Embryonic facial prominence (tissue), 1 donor: ENCODE results near the gene ENPEP.
A peak's percentile ranks its signal among the peaks of the same experiment; 100 is the strongest.
"Not testable (repeated sequence)": the region's sequence is repeated elsewhere in the genome, so short reads cannot be mapped to it uniquely, and the experiment has no call there.

ENCODE experiments used
- DNase-seq: peaks from one replicate; pipeline ENCODE4 v3.0.0-alpha.2; 2016; ENCODE audit errors: extremely low spot score

The ENPEP gene

DNA sequence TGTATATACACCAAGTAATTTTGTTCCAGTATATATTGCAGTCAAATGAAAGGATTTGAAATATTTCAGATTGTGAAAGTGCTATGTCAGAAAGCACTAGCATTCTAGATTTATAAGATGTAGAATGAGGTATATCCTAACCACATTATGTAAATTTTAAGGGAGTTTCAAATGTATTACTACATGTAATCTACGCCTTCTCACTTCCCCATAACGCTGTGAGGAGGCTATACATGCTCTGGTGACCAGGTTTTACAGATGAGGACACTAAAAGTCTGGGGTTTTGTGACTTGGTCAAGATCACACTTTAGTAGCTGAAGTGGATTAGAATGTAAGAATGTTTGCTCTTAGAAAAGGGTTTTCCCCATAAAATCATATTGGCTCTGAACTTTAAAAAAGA, 8.1 kb downstream of the ENPEP start:
- DNase-seq: no peak

DNA sequence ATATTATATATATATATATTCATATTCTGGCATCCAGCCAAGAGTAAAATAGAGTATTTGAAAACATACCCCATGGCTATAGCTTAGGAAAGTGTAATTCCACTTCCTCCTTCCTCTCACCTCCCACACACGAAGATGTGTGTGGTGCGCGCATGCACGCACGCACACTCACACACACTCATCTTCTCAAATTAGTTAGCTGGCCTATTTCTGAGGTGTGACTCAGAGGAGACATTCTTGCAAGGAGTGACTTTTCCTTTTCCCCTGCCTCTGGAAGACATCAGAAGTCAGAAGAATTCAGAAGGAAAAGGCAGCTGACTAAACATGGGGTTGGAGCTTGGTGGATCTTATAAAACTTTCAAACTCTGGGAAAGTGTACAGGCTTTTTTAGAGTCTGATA, 8.8 kb downstream of the ENPEP start:
- no peak for DNase-seq

DNA sequence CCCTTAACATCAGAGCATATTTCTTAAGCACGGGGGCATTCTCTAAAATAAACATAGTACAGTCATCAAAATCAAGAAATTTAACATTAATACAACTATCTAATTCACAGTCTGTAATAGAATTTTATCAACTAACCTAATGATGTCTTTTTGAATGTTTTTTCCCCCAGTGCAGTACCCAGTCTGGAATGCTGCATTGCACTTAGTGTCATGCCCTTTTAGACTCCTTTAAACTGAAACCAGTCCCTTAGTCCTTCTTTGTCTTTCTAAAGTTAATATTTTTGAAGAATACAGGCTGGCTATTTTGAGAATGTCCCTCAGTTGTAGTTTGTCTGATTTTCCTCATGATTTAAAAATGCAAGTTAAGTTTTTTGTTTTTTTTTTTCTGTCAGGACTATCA, 9.5 kb downstream of the ENPEP start:
- DNase-seq: no peak

DNA sequence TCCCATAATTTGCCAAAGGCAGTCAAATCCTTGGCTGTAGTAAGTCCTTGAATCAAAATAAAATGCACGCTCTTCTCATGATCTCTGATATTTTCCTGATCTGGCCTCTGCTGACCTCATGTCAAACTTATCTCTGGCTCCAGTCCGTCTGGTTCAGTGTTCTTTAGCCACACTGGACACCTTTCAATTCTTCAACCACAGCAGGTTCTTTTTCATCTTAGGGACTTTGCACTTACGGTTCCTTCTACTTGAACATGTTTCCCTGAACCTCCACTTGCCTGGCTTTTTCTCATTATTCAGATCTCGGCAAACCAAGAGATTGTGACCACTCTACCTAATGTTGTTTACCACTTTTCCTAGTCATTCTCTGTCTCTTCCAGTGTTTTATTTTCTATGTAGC, 10.3 kb downstream of the ENPEP start:
- DNase-seq: no peak

DNA sequence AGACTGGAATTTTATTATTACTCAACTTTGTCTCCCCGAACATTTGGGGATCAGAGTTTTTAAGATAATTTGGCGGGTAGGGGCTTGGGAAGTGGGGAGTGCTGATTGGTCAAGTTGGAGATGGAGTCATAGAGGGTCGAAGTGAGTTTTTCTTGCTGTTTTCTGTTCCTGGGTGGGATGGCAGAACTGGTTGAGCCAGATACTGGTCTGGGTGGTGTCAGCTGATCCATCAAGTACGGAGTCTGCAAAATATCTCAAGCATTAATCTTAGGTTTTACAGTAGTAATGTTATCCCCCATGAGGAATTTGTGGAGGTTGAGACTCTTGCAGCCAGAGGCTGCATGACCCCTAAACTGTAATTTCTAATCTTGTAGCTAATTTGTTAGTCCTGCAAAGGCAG, 10.9 kb downstream of the ENPEP start:
- DNase-seq: not testable (repeated sequence)

DNA sequence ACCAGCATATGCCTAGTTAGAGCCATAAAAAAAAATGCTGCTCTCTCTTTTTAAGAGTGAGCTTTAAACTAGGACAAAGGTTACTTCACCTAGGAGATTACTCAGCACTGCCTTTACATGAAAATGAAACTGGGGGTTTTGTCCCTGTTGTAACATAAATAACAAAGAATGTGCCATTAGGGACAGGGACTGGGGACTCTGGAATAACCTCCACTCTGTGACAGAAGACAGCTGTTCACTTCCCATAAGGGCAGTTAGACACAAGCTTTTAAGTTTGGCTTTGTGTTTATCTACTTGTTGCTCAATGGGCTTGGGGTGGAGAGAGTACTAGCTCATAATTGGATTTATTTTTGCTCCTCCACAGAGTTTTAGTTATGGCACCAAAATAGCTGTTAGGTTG, 11.9 kb downstream of the ENPEP start:
- no peak for DNase-seq

DNA sequence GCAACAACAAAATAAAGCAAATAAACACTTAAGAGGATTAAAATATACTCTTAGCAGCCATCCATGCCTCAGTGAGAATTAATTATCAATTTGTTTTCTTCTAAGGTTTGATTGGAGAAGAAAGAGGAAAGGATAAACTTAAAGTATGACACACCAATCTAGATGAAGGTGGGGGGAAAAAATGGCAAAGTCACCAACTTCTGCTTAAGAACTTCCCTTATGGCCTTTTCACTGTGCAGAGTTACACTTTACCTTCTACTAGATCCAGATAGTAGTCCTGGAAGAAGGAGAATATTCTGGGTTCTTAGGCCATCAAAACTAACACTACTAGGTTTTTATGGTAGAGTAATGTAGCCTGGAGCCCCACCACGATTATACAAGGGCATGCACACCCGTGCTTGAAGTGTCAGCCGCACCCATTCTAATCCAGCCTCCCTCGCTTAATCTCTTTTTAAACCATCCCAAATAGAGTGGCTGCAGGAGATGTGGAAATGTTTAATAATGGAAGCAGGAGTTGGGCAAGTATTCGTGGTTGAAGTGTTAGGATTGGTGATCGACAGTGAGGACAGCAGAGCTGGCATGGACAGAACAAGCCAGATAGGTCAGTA, 14.1 kb downstream of the ENPEP start:
- no peak for DNase-seq

DNA sequence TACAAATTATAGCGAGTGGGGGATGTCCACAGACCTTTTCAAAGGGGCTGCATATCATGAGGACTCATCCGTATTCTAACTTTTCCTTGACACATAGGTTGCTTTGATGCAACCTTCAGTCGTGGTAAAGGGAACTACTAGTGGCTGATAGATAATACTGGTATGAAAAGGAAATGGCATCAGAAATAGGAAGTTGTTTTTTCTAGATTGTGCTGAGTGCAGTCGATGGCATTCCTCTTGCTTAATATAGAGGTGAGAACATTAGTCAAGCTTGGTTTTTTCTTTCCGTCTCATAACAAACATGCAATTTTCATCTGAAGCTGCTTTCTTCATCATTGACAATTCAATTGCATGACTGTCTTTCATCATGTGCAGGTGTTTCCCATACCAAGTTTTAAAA, 16.6 kb downstream of the ENPEP start:
- no peak for DNase-seq

DNA sequence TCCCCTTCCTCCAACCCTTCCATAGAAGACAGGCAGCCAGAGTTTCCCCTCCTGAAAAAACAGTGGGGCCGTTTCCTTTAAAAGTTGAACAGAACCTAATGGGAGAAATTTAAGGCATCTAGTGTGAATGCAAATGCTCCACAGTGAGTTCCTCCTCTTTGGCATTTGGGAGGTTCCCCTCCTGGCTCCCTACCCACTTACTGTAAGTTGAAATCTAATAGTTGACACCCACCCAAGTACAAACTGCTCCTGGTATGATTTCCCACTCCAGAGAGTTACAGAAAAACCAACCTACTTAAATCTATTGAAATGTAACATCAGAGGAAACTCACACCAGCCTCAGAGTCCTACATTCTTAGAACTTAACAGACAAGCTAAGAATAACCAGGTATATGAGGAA, 17.6 kb downstream of the ENPEP start:
- DNase-seq: no peak

DNA sequence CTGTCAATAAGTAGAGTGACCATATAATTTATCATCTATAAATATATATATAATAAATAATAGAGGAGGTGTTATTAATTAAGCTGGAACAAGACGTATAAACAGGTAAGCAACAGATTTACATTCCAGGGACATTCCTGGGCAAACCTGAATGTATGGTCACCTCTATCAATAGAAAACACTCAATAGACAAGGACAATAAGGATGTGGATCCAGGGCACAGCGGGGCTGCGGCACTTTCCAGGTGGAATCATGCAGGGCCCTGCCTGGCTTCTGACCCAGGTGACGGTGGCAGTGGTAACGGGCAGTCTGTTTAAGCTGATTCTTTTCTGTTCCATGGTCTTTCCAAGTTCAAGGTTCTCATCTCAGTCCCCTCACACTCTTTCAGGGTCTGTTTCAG, 22.5 kb downstream of the ENPEP start:
- DNase-seq: no peak

DNA sequence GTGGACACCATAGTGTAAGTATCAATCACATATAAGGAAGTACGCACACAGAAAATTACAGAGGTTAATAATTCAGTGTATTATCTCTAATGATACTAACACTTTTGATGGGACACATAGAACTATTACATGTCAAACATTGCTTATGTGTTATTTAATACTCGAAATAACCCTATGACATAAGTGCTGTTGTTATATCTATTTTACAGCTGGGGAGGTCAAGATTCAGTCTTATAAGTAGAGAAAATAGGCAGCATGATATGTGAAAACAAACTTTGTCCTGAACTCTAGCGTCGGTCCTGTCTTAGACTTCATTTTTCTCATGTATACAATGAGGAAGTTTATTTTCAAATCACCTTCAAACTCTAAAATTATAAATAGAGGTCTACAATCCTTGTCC, 23.2 kb downstream of the ENPEP start:
- no peak for DNase-seq

DNA sequence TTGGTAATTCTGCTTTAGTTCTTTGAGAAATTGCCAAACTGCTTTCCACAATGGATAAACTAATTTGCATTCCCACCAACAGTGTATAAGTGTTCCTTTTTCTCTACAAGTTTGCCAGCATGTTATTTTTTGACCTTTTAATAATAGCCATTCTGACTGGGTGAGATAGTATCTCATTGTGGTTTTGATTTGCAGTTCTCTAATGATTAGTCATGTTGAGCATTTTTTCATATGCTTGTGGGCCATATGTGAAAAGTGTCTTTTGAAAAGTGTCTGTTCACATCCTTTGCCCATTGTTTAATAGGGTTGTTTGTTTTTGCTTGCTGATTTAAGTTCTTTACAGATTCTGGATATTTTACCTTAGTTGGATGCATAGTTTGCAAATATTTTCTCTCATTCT, 25.9 kb downstream of the ENPEP start:
- DNase-seq: no peak

DNA sequence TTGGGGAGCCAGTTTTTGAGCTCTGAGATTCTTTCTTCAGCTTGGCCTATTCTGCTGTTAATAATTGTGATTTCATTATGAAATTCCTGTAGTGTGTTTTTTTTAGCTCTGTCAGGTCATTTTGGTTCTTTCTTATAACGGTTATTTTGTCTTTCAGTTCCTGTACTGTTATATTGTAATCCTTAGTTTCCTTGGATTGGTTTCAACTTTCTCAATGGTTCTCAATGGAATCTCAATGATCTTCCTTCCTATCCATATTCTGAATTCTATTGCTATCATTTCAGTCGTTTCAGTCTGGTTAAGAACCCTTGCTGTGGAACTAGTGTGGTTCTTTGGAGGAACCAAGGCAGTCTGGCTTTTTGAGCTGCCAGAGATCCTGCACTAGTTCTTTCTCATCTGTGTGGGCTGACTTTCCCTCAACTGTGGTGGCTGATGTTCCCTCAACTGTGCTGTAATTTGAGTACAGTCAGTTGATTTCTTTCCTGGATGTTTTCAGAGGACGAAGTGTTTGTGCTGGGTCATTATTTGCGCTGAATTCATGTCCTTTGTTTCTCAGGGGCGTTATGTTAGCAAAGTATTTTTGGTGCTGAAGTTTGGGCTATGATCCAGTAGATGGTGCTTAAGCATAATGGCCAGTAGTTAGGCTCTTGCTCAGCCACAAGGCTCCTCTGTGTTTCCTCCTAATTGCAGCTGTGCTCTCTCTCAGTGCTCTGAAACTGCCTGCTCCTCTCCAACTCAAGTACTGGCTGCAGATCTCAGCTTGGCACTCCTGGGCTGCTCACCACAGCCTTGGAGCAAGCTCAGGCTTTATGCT, 27.5 kb downstream of the ENPEP start:
- DNase-seq: no peak

DNA sequence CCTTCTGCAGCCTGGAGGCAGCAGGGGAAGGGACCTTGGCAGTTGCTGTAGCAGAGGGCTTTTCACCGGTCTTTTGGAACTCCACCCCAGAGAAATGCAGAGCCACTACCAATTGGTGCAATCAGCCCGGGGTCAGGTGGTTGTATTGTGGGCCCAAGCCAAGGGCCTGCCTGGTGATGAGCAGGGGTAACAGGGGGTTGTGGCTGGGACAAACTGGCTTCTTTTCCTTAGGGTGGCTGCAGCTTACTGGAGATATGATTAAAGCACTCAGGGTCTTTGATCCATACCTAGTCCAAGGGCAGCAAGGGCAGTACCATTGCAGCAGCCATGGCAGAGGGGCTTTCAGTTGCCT, 28.1 kb downstream of the ENPEP start:
- DNase-seq: no peak

DNA sequence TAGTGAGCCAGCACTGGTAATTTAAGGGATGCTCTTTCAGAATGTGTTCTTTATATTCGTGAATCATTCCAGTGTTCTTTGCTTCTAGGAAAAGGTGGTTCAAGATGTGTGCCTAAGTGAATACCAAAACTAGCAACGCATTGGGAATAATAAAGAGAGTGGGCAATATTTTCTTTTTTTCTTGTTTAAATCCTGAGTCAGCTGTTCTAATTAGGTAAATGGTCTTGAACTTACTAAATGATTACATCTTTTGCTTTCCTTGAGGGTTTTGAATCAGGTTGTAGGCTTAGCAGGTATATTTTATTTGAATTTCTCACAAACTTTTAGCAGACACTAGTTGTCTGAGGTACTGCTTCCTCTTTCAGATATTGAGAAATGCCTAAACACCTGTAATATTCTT, 29.5 kb downstream of the ENPEP start:
- DNase-seq: no peak

DNA sequence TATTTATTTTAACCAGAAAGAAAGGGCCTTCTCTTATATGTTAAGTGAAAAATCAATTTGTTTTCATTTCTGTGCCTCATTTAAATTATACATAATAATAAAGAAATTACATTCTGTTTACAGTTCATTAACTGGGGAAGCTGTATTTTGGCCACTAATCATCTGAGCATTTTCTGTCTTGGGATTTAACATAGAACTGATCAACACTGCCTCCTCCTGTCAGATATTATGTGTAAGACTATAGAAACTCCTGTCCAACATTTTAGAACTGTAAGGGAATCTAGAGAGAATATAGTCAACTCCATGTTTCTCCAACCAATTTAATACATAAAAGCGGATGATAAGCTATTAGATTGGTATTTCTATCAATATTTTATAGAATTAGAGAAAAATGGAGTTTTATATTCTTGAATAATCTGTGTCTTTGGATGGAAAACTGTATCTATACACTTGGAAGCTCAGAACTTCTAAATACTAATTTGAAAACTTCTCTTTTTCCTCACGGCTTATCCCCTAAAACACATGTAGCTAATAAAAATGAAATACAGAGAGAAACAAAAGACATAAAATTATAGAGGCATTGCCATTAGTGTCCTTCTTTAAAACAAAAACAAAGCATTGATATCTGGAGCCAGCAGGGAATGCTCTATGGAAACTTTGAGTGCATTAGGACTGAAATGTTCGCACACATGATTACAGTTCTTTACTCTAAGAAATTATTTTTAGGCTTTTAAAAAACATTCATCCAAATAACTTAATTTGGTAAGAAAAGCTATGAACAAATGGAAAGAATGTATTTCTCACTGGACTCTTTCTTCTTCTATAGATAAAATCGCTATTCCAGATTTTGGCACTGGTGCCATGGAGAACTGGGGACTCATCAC, 33.1 kb downstream of the ENPEP start:
- DNase-seq: peak; percentile 28

DNA sequence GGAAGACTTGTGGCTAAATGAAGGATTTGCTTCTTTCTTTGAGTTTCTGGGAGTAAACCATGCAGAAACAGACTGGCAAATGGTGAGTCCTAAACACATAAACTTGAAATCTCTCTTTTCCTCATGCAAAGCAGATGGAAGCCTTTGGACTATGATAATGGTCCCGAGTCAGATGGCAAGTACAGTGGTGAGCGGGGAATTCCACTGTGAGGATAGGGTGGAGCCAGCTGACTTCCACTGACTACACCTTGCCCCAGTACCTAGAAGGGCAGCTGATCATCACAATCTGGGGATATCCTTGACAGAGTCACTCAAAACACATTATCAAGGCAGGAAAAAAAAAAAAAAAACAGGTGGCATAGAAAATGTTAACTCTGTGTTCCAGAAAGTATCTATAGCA, 34.3 kb downstream of the ENPEP start:
- DNase-seq: no peak

DNA sequence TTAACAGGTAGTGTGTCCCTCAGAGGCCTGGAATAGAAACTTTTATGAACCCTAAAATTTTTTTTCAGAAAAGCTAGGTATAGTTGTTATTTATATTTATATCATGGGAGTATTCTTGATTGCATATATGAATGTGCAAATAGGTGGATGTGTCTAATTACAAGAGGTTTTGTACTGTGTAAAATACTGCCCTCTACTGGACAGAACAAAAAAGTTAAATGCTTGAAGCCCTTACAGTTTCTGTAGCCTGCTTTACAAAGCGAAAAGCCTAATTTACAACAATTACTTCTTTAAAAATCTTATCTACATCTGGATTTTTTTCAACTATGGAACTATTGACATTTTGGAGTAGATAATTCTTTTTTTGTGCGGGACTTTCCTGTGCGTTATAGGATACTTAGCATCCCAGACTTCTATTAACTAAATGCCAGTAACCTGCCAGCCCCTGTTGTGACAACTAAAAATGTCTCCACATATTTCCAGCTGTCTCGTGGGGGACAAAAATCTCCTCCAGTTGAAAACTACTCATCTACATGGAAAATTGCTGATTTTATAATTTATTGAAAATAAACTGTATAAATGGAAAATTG, 35.1 kb downstream of the ENPEP start:
- DNase-seq: peak; percentile 47

DNA sequence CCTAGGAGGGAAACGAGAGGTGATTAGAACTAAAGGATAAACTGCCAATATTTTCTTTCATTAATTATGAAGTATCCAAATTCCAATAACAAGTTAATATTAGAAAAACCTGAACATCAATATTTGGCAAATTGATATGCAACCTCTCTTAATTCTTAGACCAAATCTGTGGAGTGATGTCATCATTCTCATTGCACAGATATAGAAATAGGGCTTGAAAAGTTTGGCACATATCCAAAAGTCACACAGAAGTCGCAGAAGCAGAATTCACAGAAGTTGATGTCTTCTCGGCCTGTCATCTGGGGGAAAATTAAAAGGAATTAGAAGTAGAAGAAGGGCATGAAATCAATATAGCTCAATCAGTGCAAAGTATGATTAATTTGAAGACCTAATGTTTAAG, 36.9 kb downstream of the ENPEP start:
- no peak for DNase-seq

DNA sequence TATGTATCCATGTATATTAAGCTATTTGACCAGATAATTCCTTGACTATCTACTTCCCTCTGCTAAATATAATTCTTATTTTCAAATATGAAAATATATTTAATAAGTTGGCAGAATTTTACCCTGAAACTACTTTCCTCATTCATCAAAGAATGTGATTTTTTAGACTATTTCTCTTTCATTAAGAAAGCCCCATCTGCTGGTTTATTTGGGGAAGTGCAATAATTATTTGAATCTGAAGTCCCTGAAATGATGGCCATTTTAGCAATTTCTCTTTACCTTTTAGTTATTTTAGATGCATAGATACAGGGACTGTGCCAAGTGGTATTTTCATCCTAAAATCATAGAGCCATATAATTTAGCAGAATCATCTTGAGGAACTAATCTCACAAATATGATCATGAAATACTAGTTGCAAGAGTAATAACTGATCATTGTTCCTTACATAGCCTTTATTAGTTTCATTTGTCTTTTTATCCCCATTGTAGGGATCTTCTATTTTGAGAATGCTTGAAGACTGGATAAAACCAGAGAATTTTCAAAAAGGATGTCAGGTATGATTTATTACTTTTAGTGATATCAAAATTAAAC, 39.0 kb downstream of the ENPEP start:
- DNase-seq: peak; percentile 36

DNA sequence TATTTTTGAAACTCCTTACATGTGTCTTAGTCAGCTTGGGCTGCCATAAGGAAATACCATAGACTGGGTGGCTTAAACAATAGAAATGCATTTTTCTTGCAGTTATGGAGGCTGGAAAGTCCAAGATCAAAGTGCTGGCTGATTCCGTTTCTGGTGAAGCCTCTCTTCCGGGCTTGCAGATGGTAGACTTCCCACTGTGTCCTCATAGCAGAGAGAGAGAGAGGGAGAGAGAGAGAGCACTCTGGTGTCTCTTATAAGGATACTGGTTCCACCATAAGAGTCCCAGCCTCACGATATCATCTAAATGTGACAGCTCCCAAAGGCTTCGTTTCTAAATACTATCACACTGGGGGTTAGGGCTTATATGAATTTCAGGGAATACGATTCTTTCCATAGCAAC, 39.7 kb downstream of the ENPEP start:
- DNase-seq: no peak
